Heart left ventricle (tissue), 13 donors: ENCODE data around the gene TSACC.

Experiments
- CTCF ChIP-seq, 12 donors: fragments of 200-600 bp; sonication (generic) in 4 of 12; IDR thresholded peaks; one replicate each; pipeline versions ENCODE4 v1.5.0 to v1.8.0; 2018 to 2022; ENCODE audit warnings: antibody characterized with exemption in 12 of 12, mild to moderate bottlenecking in 5 of 12
- POLR2A ChIP-seq, 2 donors: fragments of 450-650 bp; IDR thresholded peaks; one replicate each; pipeline ENCODE4 v1.6.1; 2017; ENCODE audit warnings: antibody characterized with exemption in 2 of 2, mild to moderate bottlenecking in 2 of 2, moderate library complexity in 2 of 2
- donor health status: ischemic (EF 13 %, LVEDD 7.1; RV severe dilation, severe dysfunction).
- donor health status: DM: no; HTN: yes; CAD: no.
- donor health status: DM: no; HTN: no; CAD: no.
- donor health status: ischemic (EF 25% LVEDD 6.9; RV normal size, moderate dysfunction).
- donor health status: ischemic (EF 25% LVEDD 5.7; RV mildly dilated, moderate dysfunction).
- donor health status: ischemic (EF 35%, LVEDD 5.7; RV mildly dilated, moderate dysfunction).
- donor health status: nonischemic (EF 11% LVEDD 7.7; RV severe dilation, severe dysfunction).
- donor health status: DM: yes; HTN: yes; CAD: no.
- donor health status: PGD.
- donor health status: ischemic (EF 29% LVEDD 5.4; RV normal size, mild dysfunction).
- donor health status: nonischemic (EF 23%, LVEDD 6.1; RV moderate dilation, normal function).

DNA sequence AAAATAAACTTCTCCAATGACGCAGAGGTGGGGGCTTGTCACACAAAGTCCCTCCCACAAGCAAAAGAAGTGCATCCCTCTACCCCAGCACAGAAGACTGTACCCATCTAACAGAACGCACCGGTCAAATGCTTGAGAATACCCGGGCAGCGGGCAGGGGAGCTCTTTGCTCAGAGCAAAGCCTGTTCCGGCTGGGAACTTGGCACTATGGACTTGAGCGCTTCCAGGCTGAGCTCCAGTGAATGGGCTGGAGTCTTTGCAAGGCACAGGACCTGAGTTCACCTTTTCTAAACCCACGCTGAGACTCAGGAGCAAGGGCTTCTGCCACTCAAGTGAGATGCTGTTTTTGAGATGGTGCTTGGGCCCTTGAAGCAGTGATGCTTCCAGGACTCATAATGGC lies 51.0 kb downstream of the TSACC start:
- TF ChIP-seq CTCF (IDR thresholded peaks at IDR 0.05) (no peak), POLR2A (IDR thresholded peaks at IDR 0.05) (no peak)
